K562 (cell line): Measurements from ENCODE around the gene MRPL52. TPM values are rescaled to one million over a fixed set of nuclear protein-coding genes. Genes with fewer than 3 reads are reported as not detected.

Source experiments
- BCOR ChIP-seq: fragments of 450-650 bp; IDR thresholded peaks from 2 replicates; pipeline ENCODE4 v1.6.1; 2016
- C11orf30 ChIP-seq: fragments of 450-650 bp; IDR thresholded peaks from 2 replicates; pipeline ENCODE4 v1.6.1; 2016; ENCODE audit warnings: low read depth, mild to moderate bottlenecking
- FOXP1 ChIP-seq: sonication (generic); formaldehyde crosslinking; IDR thresholded peaks from 2 replicates; pipeline ENCODE4 v1.8.0; 2022; ENCODE audit warnings: mild to moderate bottlenecking, missing genetic modification reagents
- HDAC1 ChIP-seq, 2 experiments: fragments of 450-650 bp; IDR thresholded peaks; 2 replicates each; pipeline ENCODE4 v1.6.1; 2016 to 2017; ENCODE audit warnings: inconsistent platforms in 1 of 2, mild to moderate bottlenecking in 1 of 2, moderate library complexity in 1 of 2
- MAFF ChIP-seq: IDR thresholded peaks from 2 replicates; pipeline ENCODE4 v1.6.1; 2012; ENCODE audit warnings: low read length, improper control_type of control experiment
- NFE2 ChIP-seq: IDR thresholded peaks from 2 replicates; pipeline ENCODE4 v1.6.1; 2014; ENCODE audit warnings: antibody characterized with exemption, low read depth
- NR2C1 ChIP-seq, 2 experiments: fragments of 450-650 bp; IDR thresholded peaks; 2 replicates each; pipeline ENCODE4 v1.6.1; 2017; ENCODE audit warnings: mild to moderate bottlenecking in 2 of 2, antibody characterized with exemption in 1 of 2, inconsistent platforms in 1 of 2, missing compliant biosample characterization in 1 of 2, missing genetic modification characterization in 1 of 2
- NR2C2 ChIP-seq, 2 experiments: fragments of 200-800 bp in 1 of 2; sonication (Bioruptor generic) in 1 of 2; sonication (generic) in 1 of 2; formaldehyde crosslinking in 1 of 2; IDR thresholded peaks; 2 replicates each; pipeline versions ENCODE4 v1.6.1 to v1.8.0; 2016 to 2022; ENCODE audit warnings: mild to moderate bottlenecking in 1 of 2, missing compliant biosample characterization in 1 of 2, missing genetic modification characterization in 1 of 2, missing genetic modification reagents in 1 of 2
- PHF21A ChIP-seq: fragments of 450-650 bp; IDR thresholded peaks from 2 replicates; pipeline ENCODE4 v1.6.1; 2017; ENCODE audit warnings: low read depth, borderline replicate concordance
- POLR3G ChIP-seq: IDR thresholded peaks from 2 replicates; pipeline ENCODE4 v1.6.1; 2011; ENCODE audit not compliant: insufficient read length, insufficient replicate concordance; ENCODE audit errors: extremely low read depth
- RBBP5 ChIP-seq: fragments of 200-600 bp; sonication (generic); IDR thresholded peaks from 2 replicates; pipeline ENCODE4 v1.6.1; 2012; ENCODE audit warnings: borderline replicate concordance, mild to moderate bottlenecking, low read length, control low read depth, inconsistent platforms; ENCODE audit not compliant: insufficient read depth, poor library complexity, severe bottlenecking
- RBFOX2 ChIP-seq: fragments of 200-400 bp; formaldehyde crosslinking; IDR thresholded peaks from 2 replicates; pipeline ENCODE4 v1.6.1; 2017; ENCODE audit warnings: low read depth, mild to moderate bottlenecking, low read length, moderate library complexity
- RCOR1 ChIP-seq, 2 experiments: IDR thresholded peaks; 2 replicates each; pipeline ENCODE4 v1.6.1; 2012; ENCODE audit warnings: low read depth in 2 of 2, low read length in 2 of 2, borderline replicate concordance in 1 of 2, improper control_type of control experiment in 1 of 2
- SMAD3 ChIP-seq: fragments of 450-650 bp; formaldehyde crosslinking; conservative IDR thresholded peaks from 2 replicates; pipeline ENCODE4 v1.4.0; 2020; ENCODE audit warnings: mild to moderate bottlenecking
- SMAD4 ChIP-seq: fragments of 250-450 bp; sonication (Bioruptor Pico); conservative IDR thresholded peaks from 2 replicates; pipeline ENCODE4 v1.8.0; 2021; ENCODE audit warnings: inconsistent platforms, mild to moderate bottlenecking, moderate library complexity
- SMARCA5 ChIP-seq: fragments of 450-650 bp; IDR thresholded peaks from 2 replicates; pipeline ENCODE4 v1.6.1; 2016
- SREBF1 ChIP-seq: fragments of 150-350 bp; IDR thresholded peaks from 2 replicates; pipeline ENCODE4 v1.6.1; 2014; ENCODE audit warnings: antibody characterized with exemption, low read depth, low read length, borderline replicate concordance
- SRF ChIP-seq, 2 experiments: fragments of 250-450, 450-650 bp in 1 of 2; sonication (Bioruptor Pico) in 1 of 2; sonication (generic) in 1 of 2; formaldehyde crosslinking; IDR thresholded peaks; 2 replicates each; pipeline versions ENCODE4 v1.5.0 to v1.5.1; 2020 to 2022; ENCODE audit warnings: mild to moderate bottlenecking in 1 of 2, missing genetic modification reagents in 1 of 2
- ZNF232 ChIP-seq: sonication (generic); formaldehyde crosslinking; IDR thresholded peaks from 2 replicates; pipeline ENCODE4 v1.8.0; 2022; ENCODE audit warnings: mild to moderate bottlenecking, missing genetic modification reagents
- ZNF24 ChIP-seq: fragments of 450-650 bp; IDR thresholded peaks from 2 replicates; pipeline ENCODE4 v1.6.1; 2016
- ZNF253 ChIP-seq: fragments of 250-450 bp; sonication (Bioruptor Pico); conservative IDR thresholded peaks from 2 replicates; pipeline ENCODE4 v1.6.1; 2021; ENCODE audit warnings: mild to moderate bottlenecking
- ZNF274 ChIP-seq: IDR thresholded peaks from 2 replicates; pipeline ENCODE4 v1.6.1; 2011; ENCODE audit warnings: low read depth, mild to moderate bottlenecking, low read length, moderate library complexity, borderline replicate concordance
- ZNF316 ChIP-seq: fragments of 450-650 bp; IDR thresholded peaks from 2 replicates; pipeline ENCODE4 v1.6.1; 2016
- ZNF324 ChIP-seq: fragments of 250-450 bp; sonication (Bioruptor Pico); IDR thresholded peaks from 2 replicates; pipeline ENCODE4 v1.4.0; 2020; ENCODE audit warnings: mild to moderate bottlenecking
- ZNF444 ChIP-seq: fragments of 250-450 bp; sonication (Bioruptor Pico); IDR thresholded peaks from 2 replicates; pipeline ENCODE4 v1.4.0; 2020; ENCODE audit warnings: mild to moderate bottlenecking, moderate library complexity
- ZNF584 ChIP-seq: fragments of 200-800 bp; sonication (Bioruptor generic); IDR thresholded peaks from 2 replicates; pipeline ENCODE4 v1.6.1; 2016; ENCODE audit warnings: low read depth, mild to moderate bottlenecking, missing genetic modification characterization, missing compliant biosample characterization
- polyA plus RNA-seq, 8 experiments: library from polyadenylated mRNA; depleted of rRNA in 4 of 8; stranded (reverse) in 5 of 8; unstranded in 3 of 8; fragments of >200 nt; fragmentation: Nextera tagmentation in 2 of 8; fragmentation: Illumina TruSeq in 1 of 8; extraction: Ambion mirVana in 2 of 8; extraction: Trizol in 1 of 8; gene quantifications; 2 replicates each; pipeline versions ENCODE4 v1.2.1 to v1.2.3, GENCODE V29; 2011 to 2014; ENCODE audit warnings: inconsistent platforms in 1 of 8, missing spikeins in 1 of 8
- total RNA-seq, 7 experiments: library from RNA; depleted of rRNA in 6 of 7; stranded (reverse); fragments of >200 nt in 6 of 7; fragmentation: Illumina TruSeq in 2 of 7; extraction: Trizol in 2 of 7; gene quantifications; 2 replicates each; pipeline versions ENCODE4 v1.2.1 to v1.2.3, GENCODE V29; 2011 to 2021; ENCODE audit warnings: low replicate concordance in 1 of 7
- TF ChIP-seq, protein P1 (sequence below): sonication (generic); formaldehyde crosslinking; IDR thresholded peaks from 2 replicates; pipeline ENCODE4 v1.4.0; 2020; ENCODE audit warnings: mild to moderate bottlenecking, missing genetic modification reagents
- TF ChIP-seq, protein P2 (sequence below): conservative IDR thresholded peaks from 2 replicates; pipeline ENCODE4 v1.6.1; 2011; ENCODE audit warnings: low read depth, mild to moderate bottlenecking, low read length; ENCODE audit not compliant: control insufficient read depth

Gene MRPL52
- total and polyA plus RNA-seq, 9 of the 15 experiments (the other 6 are each of a cell fraction or from before 2014, with no cell fraction given), result 56.5 to 213 (median 168) TPM

DNA sequence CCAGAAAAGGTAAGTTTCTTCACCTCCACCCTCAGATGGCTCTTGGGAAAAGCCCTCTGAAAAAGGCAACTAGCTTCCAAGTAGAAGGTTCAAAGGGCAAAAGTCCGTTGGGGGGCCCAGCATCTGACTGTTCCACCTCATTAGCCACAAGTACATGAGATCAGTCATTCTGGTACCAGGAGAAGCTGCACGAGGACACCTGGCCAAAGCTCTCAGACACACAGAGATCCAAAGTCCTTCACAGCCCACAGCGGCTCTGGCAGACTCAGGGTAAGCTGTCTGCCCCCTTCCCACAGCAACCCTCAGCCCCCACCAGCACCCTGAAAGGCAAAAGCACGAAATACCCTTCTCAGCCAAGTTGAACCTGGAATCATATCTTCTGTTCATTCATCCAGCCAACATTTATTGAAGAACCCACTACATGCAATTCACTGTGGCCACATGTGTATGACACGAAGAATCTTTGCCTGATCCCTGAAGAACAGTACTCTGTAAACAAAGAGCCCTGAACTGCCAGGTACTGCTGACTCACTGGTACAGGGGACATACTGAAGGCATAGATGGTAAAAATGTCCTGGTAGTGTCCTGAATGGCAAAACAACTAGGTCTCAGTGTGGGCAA lies 33.5 kb upstream of the MRPL52 start (continued):
- no peak for TF ChIP-seq ZNF232 (CRISPR knock-in tag)
- no peak for TF ChIP-seq RCOR1 (IDR thresholded peaks at IDR 0.05; ENCODE audit: borderline replicate concordance in 1 of 2, low read depth in 2 of 2, low read length in 2 of 2)
- no peak for TF ChIP-seq ZNF444 (CRISPR knock-in tag)
- TF ChIP-seq, protein P1, sequence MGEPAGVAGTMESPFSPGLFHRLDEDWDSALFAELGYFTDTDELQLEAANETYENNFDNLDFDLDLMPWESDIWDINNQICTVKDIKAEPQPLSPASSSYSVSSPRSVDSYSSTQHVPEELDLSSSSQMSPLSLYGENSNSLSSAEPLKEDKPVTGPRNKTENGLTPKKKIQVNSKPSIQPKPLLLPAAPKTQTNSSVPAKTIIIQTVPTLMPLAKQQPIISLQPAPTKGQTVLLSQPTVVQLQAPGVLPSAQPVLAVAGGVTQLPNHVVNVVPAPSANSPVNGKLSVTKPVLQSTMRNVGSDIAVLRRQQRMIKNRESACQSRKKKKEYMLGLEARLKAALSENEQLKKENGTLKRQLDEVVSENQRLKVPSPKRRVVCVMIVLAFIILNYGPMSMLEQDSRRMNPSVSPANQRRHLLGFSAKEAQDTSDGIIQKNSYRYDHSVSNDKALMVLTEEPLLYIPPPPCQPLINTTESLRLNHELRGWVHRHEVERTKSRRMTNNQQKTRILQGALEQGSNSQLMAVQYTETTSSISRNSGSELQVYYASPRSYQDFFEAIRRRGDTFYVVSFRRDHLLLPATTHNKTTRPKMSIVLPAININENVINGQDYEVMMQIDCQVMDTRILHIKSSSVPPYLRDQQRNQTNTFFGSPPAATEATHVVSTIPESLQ, result no peak
- TF ChIP-seq SRF (CRISPR knock-in tag; IDR thresholded peaks at IDR 0.05), result no peak
- TF ChIP-seq SMAD3 (CRISPR knock-in tag), result no peak
- 0 out of 4 replicates have a peak, but pooled peaks of 1 of the 2 experiments have one; percentile 29 for TF ChIP-seq HDAC1 (IDR thresholded peaks at IDR 0.05)
- TF ChIP-seq NR2C1 (IDR thresholded peaks at IDR 0.05), result peak; percentile 31; the same call in 1 of the 2 replicates
- TF ChIP-seq NR2C1 (tag; IDR thresholded peaks at IDR 0.05), result no peak
- no peak for TF ChIP-seq POLR3G
- no peak for TF ChIP-seq SMAD4 (CRISPR knock-in tag)
- TF ChIP-seq ZNF316, result peak; percentile 85
- no peak for TF ChIP-seq ZNF324 (CRISPR knock-in tag)
- TF ChIP-seq MAFF, result peak; percentile 57; the same call in 1 of the 2 replicates
- TF ChIP-seq NR2C2 (CRISPR knock-in tag; IDR thresholded peaks at IDR 0.05), result no peak
- TF ChIP-seq NR2C2 (tag; IDR thresholded peaks at IDR 0.05), result no peak
- TF ChIP-seq PHF21A, result no peak
- TF ChIP-seq RBBP5, result no peak
- 0 out of 2 replicates have a peak, but pooled peaks have one; percentile 21 for TF ChIP-seq ZNF24
- TF ChIP-seq ZNF584 (CRISPR knock-in tag), result no peak
- TF ChIP-seq SMARCA5, result no peak; the same call in 1 of the 2 replicates
- no peak for TF ChIP-seq ZNF274
- TF ChIP-seq NFE2, result peak; percentile 86
- no peak for TF ChIP-seq RBFOX2
- TF ChIP-seq, protein P2, sequence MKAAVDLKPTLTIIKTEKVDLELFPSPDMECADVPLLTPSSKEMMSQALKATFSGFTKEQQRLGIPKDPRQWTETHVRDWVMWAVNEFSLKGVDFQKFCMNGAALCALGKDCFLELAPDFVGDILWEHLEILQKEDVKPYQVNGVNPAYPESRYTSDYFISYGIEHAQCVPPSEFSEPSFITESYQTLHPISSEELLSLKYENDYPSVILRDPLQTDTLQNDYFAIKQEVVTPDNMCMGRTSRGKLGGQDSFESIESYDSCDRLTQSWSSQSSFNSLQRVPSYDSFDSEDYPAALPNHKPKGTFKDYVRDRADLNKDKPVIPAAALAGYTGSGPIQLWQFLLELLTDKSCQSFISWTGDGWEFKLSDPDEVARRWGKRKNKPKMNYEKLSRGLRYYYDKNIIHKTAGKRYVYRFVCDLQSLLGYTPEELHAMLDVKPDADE, result no peak
- TF ChIP-seq FOXP1 (CRISPR knock-in tag), result peak; percentile 58; the same call in 1 of the 2 replicates
- TF ChIP-seq BCOR, result no peak
- no peak for TF ChIP-seq SREBF1
- TF ChIP-seq C11orf30, result peak; percentile 90
- TF ChIP-seq ZNF253 (CRISPR knock-in tag), result no peak
